GM13977 (cell line): ENCODE measurements around the gene RGL2.
A peak's percentile ranks its signal among the peaks of the same experiment; 100 is the strongest.

ENCODE experiments used
- DNase-seq: peaks from one replicate; pipeline ENCODE4 v3.0.0; 2012; ENCODE audit warnings: low spot score
- in situ Hi-C: fragments of 300-500 bp; cut with MboI; formaldehyde crosslinking; loops from one replicate; pipeline ENCODE4 v1.12.0; 2022; ENCODE audit warnings: low sequenced_read_pairs, low pct_unique_long_range_greater_than_20kb, mixed read lengths, inconsistent platforms; ENCODE audit not compliant: unreplicated experiment
- TF ChIP-seq, protein P1 (sequence below): IDR thresholded peaks from 2 replicates; pipeline ENCODE4 v1.5.1; 2012; ENCODE audit warnings: mild to moderate bottlenecking, control low read depth; ENCODE audit not compliant: insufficient read depth; ENCODE audit errors: extremely low read depth, missing control alignments

RGL2 gene

DNA sequence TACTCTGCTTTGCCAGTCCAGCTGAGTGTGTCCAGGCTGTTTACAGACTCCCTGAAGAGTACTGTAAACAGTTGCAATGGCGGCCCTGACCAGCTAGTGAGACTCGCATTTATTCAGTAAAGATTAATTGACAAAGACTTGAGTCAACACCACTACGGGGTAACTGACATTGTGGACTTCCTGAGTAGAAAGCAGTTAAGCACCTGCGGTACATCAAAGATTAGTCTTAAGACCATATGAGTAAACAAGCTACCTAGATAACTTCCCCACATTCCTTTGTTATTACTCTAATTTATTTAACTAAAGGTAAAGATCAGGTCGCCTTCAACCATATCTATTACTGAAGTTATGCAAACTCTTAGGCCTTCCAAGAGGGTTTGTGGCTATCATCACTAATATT, 39.7 kb downstream of the RGL2 start:
- in situ Hi-C loops: no loop called here
- TF ChIP-seq, protein P1, sequence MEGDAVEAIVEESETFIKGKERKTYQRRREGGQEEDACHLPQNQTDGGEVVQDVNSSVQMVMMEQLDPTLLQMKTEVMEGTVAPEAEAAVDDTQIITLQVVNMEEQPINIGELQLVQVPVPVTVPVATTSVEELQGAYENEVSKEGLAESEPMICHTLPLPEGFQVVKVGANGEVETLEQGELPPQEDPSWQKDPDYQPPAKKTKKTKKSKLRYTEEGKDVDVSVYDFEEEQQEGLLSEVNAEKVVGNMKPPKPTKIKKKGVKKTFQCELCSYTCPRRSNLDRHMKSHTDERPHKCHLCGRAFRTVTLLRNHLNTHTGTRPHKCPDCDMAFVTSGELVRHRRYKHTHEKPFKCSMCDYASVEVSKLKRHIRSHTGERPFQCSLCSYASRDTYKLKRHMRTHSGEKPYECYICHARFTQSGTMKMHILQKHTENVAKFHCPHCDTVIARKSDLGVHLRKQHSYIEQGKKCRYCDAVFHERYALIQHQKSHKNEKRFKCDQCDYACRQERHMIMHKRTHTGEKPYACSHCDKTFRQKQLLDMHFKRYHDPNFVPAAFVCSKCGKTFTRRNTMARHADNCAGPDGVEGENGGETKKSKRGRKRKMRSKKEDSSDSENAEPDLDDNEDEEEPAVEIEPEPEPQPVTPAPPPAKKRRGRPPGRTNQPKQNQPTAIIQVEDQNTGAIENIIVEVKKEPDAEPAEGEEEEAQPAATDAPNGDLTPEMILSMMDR: no peak

DNA sequence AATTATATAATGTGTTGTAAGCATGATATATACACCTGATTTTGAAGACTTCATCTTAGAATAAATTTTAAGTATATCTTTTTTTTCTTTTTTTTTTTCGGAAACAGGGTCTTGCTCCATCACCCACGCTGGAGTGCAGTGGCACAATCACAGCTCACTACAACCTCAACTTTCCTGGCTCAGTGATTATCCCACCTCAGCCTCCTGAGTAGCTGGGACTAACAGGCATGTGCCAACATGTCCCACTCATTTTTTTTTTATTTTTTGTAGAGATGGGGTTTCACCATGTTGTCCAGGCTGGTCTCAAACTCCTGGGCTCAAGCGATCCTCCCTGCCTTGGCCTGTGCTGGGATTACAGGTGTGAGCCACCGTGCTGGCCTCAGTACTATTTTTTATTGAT, 44.2 kb downstream of the RGL2 start:
- in situ Hi-C loops: no loop called here
- no peak for DNase-seq
- TF ChIP-seq, protein P1: no peak

More for the DNA sequence above, 39.7 kb downstream of the RGL2 start:
- DNase-seq: no peak

DNA sequence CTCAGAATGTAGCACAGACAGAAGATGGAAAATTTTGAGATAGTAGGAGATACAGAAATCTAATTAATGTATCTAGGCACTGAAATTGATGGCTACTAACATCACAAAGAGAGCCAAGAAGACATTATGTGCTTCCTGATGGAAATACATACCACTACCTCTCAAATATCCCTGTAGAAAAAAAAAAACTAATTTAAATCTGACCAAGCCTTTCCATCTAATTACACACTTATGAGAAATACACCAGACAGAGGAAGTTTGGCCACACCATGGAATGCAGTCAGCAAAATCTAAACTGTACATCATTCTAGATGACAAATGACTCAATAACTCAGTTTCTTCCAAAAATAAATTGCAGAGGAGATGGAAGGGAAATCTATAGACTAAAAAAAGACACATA, 46.0 kb downstream of the RGL2 start:
- in situ Hi-C loops: no loop called here
- TF ChIP-seq, protein P1: no peak
- no peak for DNase-seq

DNA sequence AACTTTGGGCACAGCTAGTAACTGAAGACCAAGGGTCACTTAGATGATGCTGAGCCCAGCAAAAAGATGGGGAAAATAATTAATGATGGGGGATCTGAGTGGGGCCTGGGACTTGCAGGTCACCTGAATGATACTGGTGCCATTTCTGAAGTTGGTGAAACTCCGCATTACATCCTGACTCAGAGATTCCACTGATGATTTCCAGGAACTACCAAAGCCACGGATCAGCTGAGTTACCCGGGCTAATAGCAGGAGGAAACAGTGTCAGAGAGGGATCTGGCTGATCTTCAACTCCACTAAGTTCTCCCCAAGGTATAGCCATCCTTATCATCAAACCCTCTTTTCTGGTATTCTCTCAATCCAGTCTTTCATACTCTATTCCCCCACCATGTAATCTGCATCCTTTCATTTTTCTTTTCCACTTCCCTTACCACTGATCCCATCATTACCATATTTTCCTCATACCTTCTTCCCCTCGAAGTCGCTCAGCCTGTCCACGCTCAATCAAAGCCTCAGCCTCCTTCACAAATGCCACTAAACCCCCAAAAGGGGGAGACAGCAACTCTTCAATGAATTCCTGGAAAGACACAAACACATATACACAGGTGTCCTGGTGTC, 47.2 kb downstream of the RGL2 start:
- no peak for DNase-seq
- TF ChIP-seq, protein P1: peak; percentile 5
- in situ Hi-C loops: no loop called here

DNA sequence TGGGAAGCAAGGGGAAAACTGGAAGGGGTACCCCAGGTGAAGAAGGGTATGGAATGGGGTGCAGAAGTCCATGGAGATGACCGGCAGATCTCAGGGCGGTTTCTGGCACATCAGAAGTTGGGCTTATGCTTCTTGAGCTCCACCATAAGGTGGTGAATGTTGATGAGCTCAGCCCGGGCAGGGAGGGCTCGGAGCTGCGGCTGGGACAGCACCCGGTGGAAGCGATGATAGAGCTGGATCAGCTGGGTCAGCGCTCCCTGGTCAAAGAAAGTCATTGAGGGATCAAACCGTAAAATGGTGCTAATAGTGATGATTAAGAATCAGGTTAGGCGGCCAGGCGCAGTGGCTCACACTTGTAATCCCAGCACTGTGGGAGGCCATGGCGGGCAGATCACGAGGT, 48.0 kb downstream of the RGL2 start:
- TF ChIP-seq, protein P1: no peak
- in situ Hi-C loops: no loop called here
- no peak for DNase-seq

DNA sequence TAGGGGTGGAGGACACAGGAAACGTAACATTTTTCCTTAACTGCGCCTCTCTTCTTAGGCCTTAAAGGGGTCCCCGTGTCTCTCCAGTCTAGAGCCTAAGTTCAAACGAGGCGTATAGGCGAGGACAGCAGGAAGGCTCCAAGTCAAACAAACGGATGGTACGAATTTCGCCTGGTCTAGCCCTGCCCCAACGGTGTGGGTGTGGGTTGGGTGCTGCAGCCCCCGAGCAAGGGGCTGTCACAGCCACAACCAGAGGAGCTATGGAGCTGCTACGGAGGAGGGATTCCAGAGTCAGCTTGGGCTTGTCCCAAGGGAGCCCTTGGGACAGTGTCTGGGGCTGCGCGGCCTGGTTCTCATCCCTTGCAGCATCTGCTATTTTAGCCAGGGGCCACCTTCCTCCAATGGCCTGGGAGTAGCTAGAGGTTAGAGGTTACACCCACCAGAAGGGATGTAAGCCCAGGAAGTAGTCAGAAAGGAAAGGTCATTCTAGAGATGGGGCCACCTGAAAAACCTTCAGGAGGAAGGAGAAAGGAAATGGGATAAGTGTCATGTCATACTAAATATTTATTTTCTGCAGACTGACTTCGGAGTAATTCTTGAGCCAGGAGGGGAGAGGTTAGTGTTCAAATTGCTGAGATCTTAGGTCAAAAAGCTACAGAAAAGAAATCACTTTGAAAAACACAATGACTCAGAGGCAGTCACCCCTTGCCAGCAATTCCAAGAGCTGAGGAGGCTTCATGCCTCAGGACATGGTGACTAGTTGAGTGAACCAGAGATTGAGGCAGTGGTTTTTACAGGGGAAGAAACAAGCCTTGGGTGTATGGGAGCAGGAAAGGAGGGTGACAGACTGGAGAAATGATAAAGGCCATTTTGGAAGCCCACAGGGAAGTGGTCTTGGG, 48.8 kb downstream of the RGL2 start:
- no peak for DNase-seq
- TF ChIP-seq, protein P1: no peak

More for the DNA sequence above, 48.8 kb downstream of the RGL2 start:
- in situ Hi-C loops: loop anchor here (10.0 kb wide), 1 partner anchor 245 kb away; the partner anchor contains the start of gene HLA-DOA
